NCI-H146 (cell line): ENCODE data around the gene THPO.

Experiments used
- DNase-seq: peaks from one replicate; lab custom pipeline; 2025; lab: John Stamatoyannopoulos, UW

Gene THPO

DNA sequence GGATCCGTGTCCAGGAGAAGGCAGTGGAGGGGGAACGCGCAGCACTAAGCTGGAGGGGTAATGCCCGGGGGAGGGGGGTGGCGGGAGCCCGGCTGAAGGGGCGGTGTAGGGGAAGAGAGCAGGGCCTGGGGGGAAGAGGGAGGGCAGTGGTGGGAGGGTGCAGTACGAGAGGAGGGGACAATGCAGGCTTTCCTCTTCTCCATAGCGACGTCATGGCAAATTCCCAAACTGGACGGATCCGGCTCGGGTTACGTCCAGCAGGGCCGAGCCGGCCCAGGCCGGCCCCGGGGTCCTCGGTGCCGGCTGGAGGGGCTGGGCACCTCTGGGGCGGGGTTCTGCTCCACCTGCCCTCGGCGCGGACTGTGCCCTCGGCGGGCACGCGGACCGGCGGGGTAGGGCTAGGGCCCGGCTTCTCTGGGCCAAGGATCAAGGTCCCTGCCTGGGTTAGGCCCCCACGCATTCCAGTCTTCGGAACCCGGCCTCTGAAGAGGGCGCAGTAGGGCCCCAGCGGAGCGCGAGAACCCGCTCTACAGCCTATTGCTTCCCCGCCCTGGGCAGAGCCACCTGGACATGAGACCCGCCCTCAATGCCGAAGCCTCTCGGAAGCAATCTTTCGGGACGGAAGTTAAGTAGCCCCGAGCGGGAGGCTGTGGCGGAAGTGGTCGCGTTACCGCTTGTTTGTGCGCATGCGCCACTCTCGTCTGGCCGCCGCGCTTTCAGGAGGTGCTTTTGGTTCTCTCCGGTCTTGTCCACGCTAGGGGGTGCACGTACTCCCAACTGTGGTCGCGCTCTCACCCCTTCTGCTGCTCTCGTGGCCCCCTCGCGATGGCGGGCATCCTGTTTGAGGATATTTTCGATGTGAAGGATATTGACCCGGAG, 15.1 kb downstream of the THPO start:
- DNase-seq, result peak; percentile 100

DNA sequence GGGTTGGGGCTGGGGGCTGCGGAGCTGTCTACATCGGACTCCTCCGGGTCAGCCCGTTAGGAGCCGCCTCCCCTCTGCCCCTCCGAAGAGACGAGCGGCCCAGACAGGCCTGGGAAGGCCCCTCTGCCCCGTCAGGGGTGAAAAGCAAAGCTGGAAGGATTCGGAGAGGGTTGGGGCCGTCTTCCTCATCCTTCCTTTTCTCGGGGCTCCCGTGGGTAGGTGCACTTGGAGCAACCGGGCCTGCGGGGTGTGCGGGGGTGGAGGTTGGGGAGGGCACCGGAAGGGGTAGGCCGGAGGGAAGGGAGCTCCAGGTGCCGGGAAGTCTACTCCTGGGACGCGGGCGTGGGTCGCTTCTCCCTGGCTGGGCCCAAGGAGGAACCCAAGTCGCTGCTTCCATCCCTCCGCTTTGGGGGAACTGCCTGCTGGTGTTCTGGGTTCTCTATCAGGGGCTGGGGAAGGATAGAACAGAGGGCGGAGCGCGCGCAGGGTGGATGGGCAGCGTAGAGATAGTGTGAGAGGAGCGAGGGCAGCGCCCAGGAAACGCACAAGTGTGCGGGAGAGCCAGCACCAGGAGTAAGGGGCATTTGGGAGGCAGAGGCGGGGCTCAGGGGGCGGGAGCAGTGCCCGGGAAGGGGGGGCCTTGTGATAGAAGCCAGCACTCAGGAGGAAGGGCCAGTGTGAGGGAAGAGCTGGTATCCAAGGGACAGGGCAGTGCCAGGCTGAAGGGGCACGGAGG, 15.9 kb downstream of the THPO start:
- peak; percentile 92 for DNase-seq

DNA sequence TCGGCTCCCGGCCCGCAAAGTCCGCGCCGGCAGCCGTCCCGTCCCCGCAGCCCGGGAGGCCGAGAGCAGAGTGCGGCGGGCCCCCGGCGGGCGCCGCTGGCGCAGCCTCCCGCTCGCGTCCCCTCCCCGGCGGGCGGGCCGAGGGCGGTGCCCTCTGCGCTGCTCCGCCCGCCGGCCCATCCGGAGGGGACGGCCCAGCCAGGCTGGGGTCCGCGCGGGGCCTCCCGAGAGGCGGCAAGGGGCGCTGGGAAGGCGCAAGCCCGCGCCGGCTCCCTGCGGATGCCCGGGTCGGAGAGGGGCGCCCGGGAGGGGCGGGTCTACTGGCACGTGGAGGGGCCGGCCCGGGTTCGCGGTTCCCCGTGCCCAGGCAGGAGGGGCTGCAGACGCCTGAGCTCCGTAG, 16.5 kb downstream of the THPO start, which contains the start of the genes CLCN2 and POLR2H:
CLCN2 (minus strand) TSS at position 74 of the 400 bp plus-strand sequence. CDS start 126 bp downstream, outside the sequence.
POLR2H (plus strand) TSS at position 179 of the 400 bp plus-strand sequence. CDS start 1,783 bp downstream, outside the sequence.
- peak; percentile 90 for DNase-seq

DNA sequence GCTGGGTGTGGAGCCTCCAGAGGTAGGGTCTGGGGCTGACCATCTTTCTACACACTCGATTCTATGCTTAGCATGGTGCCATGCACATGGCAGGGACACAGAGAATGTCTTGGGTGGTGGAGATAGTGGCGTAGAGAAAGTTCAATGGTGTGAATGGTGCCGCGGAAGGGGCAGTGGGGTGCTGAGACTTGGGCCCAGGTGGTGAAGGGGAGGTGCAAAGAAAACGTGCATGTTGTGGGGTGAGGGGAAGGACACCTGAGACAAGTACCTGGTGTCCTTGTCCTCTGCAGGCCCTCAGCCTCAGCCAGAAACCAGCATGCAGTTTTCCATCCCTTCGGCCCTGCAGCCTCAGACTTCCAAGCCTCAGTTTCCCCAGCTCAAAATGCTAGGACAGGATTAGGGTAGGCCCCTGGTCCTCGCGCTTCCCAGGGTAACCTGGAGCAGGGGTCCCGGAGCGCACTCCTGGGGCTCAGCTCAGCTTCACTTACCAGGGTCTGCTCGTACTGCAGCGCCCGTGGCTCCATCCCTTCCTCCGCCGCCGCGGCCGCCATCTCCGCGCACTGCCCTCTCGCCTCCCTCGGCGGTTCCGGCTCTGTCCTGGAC, 17.0 kb downstream of the THPO start:
- DNase-seq, result peak; percentile 43

DNA sequence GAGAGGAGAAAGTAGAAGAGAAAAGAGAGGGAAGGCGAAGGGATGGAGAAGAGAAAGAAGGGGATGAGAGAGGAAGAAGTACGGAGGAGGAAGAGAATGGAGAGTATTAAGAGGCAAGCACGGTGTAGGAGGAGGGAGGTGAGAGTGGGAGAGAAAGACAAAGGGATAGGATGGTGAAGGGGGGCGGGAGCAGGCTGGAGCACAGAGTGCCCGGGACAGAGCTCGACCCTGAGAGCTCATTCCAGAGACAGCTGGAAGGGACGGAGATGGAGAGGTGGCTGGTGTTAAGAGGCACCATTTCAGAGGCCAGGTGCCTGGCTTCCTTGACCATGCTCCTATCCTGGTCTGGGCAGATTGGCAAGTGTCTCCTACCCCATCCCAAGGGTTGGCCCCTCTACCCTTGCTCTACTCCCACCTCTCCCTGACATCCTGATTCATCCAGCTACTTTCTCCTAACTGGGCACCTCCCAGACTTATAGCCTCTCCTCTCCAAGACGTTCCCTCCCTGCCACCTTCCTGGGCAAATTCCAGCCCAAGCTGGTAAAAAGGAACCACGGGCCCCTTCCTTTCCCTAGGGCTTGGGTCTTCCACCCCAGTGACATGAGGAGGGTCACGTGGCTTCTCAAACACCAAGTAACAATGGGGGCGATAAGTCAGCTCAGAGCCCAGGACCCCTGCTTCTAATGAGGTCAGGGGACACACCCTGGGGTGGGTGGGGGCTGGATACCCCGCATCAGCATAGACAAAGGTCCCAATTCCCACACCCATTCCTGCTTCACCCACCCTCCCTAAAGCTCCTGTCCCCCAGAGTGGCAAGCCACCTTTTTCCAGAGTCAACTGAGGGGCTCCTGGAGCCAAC, 17.7 kb downstream of the THPO start:
- DNase-seq, result no peak

DNA sequence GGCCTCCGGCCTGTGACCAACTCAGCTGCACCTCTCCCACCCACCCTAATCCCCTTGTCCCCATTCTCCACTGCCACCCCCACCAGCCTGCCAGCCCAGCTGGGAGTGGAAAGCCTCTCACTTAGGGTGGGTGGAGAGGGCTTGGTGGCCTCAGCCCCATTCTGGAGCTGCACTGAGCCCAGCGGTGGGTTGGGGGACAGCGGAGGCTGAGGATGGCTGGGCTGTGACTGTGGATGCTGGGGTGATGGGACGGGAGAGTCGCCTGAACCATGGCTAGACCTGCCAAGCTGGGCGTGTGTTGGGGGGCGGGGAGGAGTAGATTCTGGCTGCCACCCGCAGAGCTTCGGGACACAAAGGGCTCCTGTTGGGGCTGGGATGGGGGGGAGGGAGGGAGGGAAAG, 18.4 kb downstream of the THPO start:
- DNase-seq, result no peak

DNA sequence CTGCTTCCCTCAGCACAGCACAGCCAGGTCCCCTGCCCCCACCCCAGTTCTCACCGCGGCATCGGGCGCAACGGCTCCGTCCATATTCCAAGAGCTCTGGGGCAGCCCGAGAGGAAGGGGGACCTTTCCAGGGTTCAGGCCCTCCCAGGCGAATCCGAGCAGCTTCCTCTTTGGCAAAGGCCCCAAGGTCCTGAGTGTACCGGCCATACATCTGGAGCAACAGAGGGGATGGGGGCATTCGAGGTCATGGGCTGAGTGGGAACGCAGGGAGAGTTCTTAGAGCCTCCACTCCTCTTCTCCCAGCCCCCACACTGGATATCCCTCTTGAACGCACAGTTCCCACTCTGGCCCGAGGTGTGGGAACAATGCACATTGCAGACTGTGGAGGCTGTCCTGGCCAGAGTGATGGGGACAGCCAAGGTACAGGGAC, 19.1 kb downstream of the THPO start:
- no peak for DNase-seq

DNA sequence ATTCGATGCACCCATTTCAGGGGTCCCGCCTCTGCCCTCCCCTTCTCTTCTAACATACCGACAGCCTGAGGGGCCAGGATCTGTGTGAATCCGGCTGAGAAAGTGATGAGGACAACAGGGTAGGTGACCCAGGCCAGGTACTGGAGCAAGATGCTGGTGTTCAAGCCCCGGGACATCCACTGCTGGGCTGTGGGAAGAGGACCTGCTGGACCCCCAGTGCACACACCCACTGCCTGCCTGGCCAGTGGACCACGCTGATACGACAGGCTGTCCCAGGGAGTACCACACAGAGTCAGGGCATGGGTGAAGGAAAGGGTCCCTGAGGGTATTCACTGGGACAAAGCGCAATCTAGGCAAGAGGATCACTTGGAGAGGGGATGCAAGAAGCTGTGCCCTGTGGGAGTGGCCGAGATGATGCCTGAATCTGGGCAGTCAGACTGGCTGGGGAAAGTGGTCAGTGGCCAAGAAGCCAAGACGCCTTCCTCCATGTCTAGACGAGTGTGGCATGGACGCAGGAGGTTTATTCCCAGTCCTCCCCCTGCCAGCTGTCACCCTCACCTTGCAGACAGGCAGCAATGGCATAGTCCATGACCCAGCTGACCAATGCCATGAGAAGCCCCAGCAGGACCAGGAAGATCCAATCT, 19.8 kb downstream of the THPO start:
- no peak for DNase-seq

DNA sequence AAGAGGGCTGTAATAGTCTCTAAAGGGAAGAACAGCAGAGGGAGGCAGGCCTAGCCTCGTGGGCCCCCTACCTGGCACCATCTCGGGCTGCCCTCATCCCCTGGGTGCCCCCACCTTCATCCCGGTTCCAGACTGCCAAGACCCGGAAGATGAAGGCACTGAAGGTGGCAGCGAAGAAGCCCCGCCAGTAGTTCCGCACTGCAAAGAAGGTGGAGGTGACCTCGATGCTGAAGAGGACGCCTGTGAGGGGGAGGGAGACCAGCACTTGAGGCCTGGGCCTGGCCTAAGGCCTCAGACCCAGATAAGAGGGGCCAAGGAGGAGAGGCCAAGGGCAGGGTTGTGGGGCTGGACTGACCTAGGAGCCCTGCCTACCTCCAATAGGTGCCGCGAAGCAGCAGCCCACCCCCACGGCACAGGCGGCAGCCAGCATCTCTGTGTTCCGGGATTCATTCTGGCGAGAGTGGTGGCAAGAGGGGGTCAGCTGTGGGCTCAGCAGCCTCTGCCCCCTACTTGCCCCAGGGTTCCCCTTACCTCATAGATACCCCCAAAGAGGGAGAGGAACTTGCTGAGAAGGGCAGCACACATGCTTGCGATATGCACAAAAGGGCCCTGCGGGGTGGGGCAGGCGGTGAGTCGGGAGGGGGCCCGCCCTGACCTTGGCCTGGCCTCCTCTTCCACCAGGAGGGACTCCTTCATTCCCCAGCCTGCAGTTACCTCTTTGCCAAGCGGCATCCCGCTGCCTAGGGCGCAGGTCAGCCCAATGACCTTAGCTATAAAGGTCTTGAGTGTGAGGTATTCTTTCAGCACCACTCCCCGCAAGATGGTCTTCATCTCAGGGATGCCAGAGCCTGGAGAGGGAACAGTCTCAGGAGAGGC, 20.5 kb downstream of the THPO start:
- DNase-seq, result no peak

DNA sequence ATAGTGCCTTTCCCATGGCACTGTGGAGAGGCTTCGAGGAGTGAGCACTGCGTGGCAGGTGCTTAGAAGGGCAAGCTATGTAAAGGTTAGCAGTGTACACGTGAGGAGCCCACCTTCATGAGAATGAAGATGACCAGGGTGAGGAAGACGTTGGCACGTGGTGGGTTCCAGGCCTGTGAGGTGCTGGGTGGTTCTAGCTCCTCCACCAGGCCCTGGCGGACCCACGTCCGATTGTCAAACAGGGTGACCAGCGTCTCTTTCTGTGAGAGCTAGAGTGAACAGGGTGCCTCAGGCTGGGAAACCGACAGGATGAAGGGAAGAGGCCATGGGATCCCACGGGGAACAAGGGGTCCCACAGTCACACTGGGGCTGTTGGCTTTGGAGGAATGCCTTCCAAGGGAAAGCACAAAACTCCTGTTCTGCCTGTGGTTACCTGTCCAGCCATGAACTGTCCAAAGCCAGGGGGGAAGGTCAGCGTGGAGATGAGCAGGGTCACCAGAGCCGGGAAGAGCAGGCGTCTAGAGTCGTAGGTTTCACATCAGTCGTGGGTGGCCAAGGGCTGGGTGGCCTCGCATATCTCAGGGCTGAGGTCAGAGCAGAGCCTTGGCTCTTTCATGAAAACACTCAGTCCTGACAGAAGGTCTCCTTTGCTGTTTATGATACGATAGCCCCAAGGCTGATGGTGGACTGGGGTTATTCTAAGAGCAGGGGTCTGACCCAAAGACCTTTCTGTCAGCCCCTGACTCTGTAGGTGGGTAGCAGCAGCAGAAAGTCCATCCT, 22.6 kb downstream of the THPO start:
- DNase-seq, result no peak

DNA sequence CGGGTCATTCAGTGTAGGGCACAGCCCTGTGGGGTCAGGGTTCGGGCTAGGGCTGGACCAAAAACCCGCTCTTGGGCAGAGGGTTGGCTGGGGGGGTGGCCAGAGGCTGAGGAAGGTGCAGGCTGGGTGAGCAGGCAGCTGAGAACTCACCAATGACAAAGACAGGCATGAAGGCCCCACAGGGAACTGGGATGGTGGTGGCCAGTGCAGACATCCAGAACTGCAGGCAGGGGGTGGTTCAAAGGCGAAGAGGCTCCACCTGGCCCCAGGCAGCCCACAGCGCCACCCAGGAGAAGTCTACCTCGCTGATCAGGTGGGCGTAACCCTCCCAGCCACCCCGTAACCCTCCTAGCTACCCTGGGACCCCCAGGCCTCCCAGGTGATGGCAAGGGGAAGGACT, 23.3 kb downstream of the THPO start:
- DNase-seq, result no peak

DNA sequence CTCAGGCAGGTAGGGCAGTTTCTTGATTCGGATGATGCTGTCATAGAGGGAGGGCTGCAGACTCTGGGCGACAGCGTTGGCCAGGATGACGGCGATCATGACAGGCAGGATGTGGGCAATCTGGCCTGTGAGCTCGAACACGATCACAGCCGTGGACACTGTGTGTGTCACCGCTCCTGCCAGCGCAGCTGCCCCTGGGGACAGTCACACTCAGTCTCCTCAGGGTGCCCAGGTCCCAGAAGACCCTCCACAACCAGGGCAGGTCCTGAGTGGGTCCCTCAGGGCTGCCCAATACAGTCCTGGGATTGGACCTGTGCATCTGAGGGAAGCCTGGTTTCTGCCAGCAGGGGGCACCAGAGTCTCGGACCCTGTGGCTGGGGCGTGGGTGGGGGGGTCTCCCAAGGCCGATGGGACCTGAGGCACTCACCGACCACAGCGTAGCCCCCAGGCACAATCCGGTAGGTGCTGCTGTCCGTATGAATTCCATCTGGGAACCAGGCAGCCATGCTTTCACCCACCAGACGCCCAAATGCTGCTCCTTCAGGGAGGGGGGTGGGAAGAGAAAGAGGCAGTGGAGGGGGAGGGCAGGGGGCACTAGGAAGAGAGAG, 23.8 kb downstream of the THPO start:
- peak; percentile 35 for DNase-seq

DNA sequence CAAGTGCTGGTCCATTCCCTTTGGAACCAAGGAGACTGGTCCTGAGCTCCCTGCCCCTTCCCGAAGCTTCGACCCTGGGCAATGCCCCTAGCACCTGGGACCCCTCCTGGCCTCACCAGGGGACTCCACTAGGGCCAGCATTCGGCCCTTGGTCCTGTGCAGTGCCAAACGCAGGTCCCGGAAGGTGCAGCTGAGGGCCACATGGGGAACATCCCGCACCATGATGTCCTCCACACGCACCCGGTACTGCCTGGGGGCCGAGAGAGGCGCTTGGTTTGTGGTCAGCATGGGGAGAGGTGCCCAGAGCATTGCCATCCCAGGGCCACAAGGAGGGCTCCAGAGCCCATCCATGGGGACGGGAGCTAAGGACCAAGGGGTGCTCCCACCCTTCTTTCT, 24.5 kb downstream of the THPO start:
- DNase-seq, result no peak

DNA sequence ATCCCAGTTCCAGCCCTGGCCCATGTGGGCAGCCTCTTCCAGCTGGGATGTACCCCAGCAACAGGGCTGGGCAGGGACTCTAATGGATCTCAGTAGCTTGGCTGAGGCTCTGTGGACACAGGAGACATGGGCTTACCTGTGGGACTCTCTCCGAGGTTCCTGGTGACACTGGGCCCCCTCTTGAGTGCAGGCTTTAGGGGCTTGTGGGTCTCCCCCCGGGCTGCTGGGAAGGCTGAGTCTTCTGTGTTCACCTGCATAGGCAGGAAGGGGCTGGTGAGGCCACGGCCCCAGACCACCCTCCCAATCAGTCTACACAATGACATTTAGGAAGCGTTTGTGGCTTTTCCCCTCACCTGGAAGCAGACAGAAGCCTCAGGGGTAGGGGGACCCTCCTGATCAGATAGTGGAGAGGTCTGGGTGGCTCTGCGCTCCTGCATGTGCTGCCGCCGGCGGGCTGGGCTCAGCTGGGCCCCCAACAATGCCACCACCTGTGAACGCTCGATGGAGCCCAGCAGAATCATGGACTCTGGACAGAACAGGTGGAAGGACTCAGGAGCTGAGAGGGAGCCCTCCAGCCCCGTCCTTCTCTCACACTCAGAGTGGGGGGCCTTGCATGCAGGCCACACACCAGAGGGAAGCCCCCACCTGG, 25.0 kb downstream of the THPO start:
- DNase-seq, result no peak

DNA sequence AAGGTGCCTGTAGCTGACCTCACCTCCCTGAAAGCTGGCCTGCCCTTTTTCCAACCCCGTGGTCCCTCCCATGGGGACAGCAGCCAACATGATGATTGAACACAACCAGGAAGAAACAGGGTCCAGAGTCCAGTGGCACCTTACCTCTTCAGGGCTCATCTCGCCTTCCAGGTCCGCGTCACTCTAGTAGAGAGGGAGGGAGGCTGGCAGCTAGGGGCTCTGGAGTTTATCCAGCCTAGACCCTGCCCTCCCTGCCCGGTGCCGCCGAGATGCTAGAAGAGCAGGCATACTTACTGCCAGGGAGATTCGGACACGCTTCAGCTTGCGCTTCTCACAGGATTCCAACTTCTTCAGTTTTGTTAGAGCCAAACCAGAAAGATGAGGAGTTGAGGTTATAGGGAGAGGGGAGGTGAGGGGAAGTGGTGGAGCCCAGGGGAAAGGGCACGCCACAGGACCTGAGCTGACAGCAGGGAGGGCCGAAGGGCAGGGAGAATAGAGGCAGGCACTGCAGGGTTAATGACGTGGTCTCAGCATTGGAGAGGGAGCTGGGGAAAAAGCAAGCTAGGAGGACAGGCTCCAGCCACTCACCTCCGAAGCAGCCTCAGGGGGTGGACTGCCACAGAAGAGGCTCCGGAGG, 25.7 kb downstream of the THPO start:
- no peak for DNase-seq

DNA sequence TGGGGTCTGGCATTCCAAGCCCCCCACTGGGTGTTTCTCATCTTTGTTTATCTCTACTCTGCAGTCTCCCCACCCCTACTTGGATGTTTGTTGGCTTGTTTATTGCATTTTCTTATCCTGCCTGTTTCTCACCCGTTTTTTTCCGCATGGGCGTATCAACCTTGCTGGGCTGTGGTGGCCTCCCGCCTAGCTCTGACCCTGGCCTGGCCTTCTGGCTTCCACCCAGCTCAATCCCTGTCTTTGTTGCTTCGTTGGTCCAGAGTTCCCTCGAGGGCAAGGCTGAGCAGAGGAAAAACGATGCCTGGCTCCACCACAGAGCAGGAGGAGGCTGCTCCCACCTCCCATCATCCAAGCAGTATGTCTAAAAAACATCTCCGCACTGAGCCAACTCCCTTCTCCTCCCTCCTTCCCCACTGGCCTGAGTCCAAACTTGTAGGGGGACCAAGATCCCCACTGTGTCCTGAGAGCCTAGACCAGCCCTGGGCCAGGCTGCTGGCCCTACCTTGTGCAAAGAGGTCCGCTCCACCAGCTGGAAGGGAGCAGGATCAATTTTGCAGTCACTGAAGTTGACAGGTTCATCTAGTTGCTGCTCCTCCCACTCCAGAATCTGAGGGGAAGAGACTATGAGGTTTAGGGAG, 26.4 kb downstream of the THPO start:
- no peak for DNase-seq

DNA sequence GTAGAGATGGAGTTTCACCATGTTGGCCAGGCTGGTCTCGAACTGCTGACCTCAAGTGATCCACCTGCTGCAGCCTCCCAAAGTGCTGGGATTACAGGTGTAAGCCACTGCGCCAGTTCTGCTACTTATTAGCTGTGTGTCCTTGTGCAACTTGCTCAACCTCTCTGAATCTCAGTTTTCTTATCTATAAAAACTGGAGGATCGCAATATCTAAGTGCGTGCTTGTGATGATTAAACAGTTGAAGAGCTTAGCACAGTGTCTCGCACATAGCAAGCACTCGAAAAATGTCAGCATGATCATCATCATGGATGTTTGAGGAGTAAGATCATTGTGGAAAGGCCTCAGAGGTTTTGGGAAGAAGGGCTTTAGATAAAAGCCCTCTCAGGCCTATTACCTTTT, 27.4 kb downstream of the THPO start:
- no peak for DNase-seq
